C4-2B (cell line): ENCODE data around the gene GPC5.

Experiments
- CTCF ChIP-seq: fragments of 450-650 bp; conservative IDR thresholded peaks from 2 replicates; pipeline ENCODE4 v1.5.1; 2017; ENCODE audit warnings: mild to moderate bottlenecking
- ZFX ChIP-seq: fragments of 450-650 bp; IDR thresholded peaks from 2 replicates; pipeline ENCODE4 v1.6.1; 2017

- TF ChIP-seq CTCF (no peak), ZFX (no peak)
Measured at GRCh38 chr13:91356919-91357612, 41.4 kb upstream of the GPC5 start.
